ENCODE results near the gene MLC1.

The MLC1 gene

DNA sequence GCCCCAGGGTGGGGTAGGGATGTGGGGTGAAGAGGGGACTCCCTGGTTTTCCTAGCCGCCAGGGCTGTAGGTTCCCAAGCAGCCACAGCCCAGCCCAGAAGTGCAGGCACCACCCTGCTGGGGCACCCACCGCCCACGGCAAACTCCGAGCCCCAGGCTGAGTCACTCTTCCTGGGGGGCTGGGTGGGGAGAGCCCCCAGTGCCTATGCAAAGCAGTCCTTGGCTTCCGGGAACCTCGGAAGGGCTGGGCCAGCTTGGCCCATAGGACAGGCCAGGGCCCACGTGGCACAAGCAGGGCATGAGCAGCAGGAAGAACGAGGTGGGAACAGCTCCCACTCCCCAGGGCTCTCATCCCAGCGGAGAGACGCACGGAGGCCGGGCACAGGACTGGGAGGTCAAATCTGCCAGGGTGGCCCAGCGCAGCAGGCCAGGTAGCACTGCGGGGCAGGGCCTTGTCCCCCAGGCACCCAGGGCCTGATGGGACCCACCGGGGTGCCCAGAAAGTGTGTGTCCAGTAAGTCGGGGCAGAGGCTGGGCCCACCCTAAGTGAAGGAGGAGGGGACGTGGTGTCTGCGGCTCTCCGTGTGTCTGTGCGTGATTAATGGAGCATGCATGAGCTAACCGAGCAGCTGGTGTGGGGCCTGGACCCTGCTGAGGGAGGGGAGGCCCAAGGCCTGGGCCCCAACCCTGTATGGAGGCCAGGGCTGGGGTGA, 68.1 kb downstream of the MLC1 start:
- DNase-seq: no peak

DNA sequence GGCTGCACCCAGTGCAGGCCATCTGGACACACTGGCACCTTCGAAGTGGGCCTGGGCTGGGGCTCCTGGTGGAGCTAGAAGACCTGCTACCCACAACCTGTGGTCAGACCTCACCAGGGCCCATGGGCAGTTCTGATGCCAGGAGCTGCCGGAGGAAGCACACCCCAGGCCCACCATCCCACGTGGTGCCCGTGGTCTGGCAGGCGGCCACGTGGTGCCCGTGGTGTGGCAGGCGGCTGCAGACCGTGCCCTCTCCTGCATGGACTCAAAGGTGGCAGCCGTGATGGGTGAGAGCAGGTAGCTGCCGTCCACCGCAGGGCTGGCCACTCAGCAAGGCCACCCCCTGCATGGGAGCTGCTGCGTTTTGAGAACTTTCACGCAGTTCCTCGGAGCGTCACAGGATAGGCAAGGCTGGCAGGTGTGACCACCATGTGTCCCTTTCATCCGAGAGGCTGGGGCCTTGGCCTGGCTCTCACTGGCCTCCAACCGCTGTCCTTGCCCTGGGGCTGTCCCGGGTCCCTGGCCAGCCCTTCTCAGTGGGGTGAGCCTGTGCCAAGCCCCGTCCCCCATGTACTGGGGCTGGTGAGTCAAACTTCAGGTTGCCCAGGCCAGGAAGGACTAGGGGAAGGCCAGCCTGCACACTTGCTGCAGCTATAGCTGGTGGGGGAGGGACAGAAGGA, 68.8 kb downstream of the MLC1 start:
- DNase-seq: no peak

DNA sequence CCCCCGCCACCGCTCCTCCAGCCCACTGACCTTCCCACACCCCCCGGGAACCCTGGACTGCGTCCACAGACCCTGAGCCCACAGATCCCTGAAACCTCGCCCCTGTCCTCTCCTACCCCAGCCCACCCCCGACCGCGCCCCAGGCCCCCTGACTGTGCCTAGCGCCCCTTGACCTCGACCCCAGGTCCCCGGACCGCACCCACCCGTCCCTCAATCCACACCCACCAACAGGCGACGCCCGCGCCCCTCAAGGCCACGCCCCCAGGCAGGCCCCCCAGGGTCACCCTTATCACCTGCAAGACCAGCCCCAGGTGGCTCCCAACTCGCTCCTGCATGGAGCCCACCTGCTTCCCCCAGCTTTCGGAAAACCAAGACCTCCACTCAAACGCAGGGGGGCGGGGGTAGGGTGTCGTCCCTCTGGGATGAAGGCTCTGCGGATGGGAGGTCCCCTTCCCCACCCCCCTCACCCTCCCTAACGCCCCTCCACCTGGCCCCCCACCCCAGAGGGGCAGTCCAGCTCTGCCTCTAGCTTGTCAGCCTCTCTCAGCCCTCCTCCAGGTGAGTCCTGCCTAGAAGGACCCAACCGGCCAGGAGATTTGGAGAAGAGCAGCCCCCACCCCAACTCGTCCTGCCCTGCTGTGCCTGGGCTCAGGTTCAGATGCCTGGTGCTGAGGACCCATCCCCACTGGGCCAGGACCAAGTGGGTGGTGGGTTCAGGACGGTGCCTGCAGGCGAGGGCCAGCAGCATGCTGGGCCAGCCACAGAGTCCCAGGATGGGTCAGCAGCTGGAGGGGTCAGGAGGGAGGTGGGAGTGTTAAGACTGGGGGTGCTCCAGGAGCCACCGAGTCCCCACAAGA, 69.5 kb downstream of the MLC1 start:
- no peak for DNase-seq

DNA sequence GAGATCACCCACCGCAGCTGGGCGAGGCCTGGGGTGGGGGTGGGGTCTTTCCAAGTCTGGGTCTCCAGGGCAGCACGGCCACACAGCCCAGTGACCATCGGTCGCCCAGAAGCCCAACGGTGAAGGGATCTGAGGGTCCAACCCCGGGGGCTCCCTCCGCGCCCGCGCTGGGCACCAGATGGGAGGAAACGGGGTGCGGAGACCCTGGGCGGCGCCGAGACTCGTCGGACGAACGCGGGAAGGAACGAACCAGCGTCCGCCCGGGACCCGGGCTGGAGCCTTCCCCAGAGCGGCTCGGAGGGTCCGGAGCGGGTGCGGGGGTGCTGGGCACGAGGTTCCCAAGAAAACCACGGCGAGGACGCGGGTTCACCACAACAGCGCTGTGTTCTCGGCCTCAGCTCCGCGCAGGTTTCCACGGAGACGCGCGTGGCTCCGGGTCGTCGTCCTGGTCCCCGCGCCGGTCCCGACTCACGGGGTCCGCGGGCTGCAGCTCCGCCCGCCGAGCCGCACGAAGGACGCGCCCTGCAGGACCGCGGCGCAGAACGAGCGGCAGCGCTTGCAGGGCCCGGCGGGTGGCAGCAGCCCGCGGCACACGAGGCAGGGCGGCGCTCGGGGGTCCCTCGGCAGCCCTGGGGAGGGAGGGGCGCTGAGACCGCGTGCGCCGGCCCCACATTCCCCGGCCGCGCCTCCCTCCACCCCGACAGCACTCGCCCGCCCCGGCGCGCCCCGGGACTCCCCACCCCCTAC, 70.4 kb downstream of the MLC1 start:
- DNase-seq: no peak

DNA sequence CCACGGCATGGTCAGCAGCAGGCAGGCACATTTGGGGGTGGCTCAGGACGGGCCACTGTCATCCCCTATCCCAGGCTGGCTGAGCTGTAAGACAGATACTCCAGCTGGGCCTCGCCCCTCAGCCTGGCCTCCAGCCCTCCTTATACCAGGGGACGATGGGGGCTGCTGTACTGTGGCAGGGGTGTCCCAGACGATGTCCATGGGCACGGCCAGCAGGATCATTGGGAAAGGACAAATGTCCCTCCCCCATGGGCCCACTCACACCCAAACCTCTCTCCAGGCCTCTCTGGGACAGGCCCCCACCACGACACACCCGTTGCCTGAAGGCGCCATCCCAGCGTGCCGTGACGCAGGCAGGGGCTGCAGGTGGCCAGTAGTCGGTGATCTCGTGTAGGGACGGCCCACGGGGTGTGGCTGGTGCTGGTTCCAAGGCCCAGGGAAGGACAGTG, 71.1 kb downstream of the MLC1 start:
- no peak for DNase-seq

DNA sequence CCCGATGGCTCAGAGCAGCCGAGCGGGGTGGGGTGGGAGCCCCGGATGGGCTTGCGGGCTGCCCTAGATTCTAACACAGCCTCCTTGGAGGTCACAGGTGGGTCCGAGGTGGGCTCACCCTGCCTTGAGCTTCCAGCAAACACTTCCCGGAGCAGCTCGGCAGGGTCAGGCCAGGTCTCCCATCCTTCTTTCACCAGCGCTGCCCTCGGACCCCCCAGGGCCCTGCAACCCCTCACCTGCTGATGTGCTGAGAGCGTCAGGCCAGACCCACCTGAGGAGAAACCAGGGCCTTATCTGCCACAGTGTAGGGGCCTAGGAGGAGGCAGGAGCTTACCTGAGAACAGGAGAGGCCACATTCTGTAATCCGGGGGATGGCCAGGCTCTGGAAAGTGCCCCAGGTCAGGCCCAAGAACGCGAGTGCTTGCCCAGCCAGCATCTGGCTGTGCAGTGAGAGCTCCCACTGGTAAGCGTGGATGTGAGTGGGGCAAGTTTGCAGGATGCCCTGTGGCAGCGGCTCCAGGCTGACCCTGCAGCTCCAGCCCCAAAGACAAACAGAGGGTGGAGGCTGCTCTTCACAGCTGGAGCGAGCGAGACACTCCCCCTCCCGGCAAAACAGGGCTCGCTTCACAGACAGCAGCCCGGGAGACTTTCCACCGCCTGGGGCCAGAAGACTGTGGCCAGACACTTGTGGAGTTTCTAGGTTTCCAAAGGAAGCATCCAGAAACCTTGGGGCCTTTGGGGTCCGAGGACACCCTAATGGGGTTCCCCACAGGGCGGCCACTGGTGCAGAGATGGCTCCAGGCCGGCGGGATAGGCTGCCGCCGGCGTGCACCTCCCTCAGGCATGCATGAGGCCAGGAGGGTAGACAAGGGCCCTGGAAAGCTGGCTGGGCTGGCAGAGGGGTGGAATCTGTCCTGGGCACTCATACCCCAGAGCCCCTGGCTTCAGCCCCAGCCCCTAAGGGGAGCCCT, 72.7 kb downstream of the MLC1 start, which contains the start of gene IL17REL:
Gene IL17REL, minus strand, starts transcription at position 555 of the 971 bp plus-strand sequence. Its CDS starts 119 bp downstream, at position 436.
- DNase-seq: peak in 2 of 56 donors; percentile 8 to 31

DNA sequence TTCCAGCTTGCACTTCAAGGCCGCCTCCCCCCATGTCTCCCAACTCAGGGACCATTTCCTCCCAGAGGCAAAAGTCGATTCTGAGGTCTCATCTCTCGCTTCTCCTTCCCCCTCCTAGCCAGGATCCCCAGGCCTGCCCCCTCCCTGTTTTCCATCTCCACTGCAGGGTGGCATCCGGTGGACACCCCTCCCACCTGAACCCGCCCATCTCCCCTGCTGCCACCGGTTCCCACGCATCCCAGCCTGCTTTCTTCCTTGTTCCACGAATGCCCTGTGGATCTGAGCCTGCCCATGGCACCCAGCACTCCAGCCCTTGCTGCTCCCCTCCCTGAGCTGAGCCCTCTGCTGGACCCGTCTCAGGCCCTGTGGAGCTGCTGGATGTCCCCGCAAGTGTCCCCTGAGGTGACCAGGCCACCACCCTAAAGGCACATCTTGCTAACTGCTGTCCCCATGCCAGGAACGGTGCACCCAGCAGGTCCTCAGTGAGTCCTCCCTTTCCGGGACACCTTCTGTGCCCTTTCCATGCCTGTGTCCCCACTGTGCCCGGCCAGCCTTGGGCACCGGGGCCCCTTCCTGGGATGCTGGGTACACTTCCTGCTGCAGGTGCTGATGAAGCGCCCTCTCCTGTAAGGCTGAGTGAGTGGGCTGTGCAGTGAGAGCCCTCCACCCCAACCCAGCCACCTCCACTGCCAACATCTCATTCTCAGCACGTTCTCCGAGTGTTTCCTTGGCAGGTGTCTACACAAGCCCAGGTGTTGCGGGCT, 73.6 kb downstream of the MLC1 start:
- DNase-seq: no peak

DNA sequence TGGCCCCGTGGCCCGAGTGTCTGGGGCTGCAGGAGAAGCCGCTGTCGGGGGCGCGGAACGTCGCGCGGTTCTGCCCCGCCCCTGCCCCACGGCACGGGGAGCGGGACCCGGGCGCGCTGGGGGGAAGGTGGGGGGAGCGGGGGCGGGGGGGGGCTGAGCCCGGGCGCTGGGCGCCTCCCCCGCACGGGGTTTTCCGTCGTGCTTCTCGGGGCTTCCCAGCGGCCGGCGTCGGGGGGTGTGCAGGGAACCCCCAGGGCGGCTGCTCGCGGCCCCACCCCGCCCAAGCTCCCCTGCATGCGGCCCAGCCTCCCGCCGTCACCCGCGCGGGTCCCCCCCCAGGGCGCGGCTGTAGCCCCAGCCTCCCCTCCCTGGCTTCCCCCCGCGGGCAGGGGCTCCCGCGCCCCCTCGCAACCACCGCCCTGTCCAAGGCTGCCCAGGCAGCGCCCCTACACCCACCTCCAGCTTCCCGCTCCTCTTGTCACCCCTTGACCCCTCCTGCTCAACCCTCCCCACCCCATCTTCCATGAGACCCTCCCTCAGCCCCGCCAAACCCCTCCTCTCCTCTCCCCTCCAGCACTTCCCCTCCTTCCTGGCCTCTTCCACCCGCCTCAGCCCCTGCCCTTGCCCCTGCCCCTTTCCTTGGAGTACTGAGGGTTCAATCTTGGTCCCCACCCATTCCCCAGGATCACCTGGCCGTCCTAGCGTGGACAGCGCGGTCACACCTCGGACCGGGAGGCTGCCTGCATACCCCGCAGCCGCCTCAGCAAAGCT, 74.4 kb downstream of the MLC1 start:
- DNase-seq: no peak

DNA sequence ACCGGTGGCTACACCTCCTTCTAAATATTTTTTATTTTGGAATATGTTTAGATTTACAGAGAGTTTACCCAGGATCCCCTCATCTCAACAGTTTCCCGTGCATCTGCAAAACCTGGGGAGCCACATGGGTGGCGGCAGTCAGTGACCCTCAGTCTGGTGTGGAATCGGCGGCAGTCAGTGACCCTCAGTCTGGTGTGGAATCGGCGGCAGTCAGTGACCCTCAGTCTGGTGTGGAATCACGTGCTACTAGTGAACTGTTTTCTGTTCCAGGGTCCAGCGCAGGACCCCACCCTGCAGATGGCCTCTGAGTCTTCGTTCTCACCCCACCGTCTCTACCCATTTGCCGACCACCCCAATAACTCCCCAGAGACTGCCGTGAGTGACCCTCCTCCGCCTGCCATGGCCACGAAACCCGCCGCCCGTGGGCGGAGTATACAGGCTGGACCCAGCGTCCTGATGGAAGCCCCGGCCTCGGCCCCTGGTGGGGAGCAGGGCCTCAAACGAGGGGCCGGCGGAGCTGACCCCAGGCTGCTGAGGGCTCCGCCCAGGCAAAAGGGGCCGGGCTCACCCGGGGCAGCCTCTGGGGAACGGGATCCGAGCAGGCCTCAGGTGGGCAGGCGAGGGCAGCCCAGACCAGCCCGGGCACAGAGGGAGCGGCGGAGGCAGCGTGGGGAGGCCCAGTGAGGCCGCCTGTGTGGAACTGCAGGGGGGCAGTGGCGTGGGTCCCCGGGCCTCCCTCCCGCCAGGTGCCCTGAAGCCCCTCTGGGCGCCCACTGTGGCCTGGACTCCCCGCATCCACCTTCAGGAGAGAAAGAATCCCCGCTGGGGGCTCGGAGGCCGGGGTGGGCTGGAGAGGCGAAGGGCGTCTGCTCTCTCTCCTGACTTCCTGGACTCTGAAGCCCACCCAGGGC, 75.2 kb downstream of the MLC1 start:
- DNase-seq: no peak
